Neural crest cell (in vitro differentiated cells): ENCODE data around the gene WDR5. TPM values are rescaled to one million over a fixed set of nuclear protein-coding genes. Genes with fewer than 3 reads are reported as not detected.

Source experiments
- DNase-seq: peaks from one replicate; pipeline ENCODE4 v3.0.0; 2021; ENCODE audit warnings: low read depth, mixed read lengths, low spot score
- H3K27ac Mint-ChIP-seq: one replicate; pipeline ENCODE4 v1.8.0; 2021; ENCODE audit warnings: mild to moderate bottlenecking, mixed read lengths; ENCODE audit not compliant: unreplicated experiment
- H3K27me3 Mint-ChIP-seq: 2 replicates; pipeline ENCODE4 v1.8.0; 2021; ENCODE audit warnings: low read depth, mild to moderate bottlenecking, mixed read lengths
- H3K36me3 Mint-ChIP-seq: 2 replicates; pipeline ENCODE4 v1.8.0; 2021; ENCODE audit warnings: low read depth, mild to moderate bottlenecking, mixed read lengths
- H3K4me1 Mint-ChIP-seq: 2 replicates; pipeline ENCODE4 v1.8.0; 2021; ENCODE audit warnings: mixed read lengths
- H3K4me3 Mint-ChIP-seq: one replicate; pipeline ENCODE4 v1.8.0; 2021; ENCODE audit warnings: mild to moderate bottlenecking, mixed read lengths
- H3K9me3 Mint-ChIP-seq: 2 replicates; pipeline ENCODE4 v1.8.0; 2021; ENCODE audit warnings: mixed read lengths
- total RNA-seq: library from RNA; stranded (reverse); gene quantifications from 2 replicates; pipeline ENCODE4 v1.2.1, GENCODE V29; 2021
- TF ChIP-seq, protein P1 (sequence below): fragments of 200-600 bp; sonication (generic); conservative IDR thresholded peaks from 2 replicates; pipeline ENCODE4 v1.5.0; 2021; ENCODE audit warnings: antibody characterized with exemption, mild to moderate bottlenecking

Gene WDR5
- total RNA-seq, 1 donor from 2014 or later: 67.2 TPM

DNA sequence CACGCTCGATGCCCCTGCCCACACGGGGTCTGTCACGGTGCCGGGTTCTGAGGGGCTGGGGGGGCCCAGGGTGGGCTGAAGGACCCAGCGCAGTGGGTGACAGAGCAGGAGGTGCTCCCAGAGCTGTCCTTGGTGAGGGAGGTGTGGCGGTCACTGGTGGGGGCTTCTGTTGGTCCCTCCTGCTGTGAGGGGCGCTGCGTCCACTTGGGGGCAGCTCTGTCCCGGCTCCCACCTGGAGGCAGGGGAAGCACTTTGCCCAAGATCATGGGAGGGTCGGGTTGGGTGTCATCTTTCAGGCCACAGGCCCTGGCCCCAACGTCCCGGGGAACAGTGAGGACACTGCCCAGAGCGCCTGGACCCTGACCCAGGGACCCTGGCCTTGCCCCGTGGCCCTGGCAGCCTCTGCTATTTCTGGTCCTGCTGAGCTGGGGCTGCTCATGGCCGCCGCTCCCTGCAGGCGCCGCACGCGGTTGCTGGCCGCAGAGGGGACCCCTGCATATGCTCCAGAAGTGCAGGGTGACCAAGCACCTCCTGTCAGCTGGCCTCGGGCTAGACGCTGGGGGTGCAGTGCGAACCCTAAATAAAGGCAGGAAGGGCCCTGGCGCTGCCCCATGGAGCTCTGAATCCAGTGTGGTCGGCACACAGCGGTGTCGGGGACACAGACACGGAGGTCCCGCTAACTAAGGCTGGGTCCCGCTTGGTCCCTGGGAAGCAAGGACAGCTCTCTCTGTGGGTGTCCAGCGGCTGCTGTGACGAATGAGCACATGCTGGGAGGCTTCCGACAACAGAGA is 40.1 kb downstream of the WDR5 start:
- TF ChIP-seq, protein P1, sequence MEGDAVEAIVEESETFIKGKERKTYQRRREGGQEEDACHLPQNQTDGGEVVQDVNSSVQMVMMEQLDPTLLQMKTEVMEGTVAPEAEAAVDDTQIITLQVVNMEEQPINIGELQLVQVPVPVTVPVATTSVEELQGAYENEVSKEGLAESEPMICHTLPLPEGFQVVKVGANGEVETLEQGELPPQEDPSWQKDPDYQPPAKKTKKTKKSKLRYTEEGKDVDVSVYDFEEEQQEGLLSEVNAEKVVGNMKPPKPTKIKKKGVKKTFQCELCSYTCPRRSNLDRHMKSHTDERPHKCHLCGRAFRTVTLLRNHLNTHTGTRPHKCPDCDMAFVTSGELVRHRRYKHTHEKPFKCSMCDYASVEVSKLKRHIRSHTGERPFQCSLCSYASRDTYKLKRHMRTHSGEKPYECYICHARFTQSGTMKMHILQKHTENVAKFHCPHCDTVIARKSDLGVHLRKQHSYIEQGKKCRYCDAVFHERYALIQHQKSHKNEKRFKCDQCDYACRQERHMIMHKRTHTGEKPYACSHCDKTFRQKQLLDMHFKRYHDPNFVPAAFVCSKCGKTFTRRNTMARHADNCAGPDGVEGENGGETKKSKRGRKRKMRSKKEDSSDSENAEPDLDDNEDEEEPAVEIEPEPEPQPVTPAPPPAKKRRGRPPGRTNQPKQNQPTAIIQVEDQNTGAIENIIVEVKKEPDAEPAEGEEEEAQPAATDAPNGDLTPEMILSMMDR: peak; percentile 13
- Mint-ChIP-seq H3K4me1 (peaks cover 4% of the 10 kb centered on the region), H3K4me3 (no peak overlapping the region), H3K27me3 (no peaks in the 10 kb centered on the region), H3K27ac (no peak overlapping the region), H3K36me3 (no peaks in the 10 kb centered on the region), H3K9me3 (no peaks in the 10 kb centered on the region)
- no peak for DNase-seq

DNA sequence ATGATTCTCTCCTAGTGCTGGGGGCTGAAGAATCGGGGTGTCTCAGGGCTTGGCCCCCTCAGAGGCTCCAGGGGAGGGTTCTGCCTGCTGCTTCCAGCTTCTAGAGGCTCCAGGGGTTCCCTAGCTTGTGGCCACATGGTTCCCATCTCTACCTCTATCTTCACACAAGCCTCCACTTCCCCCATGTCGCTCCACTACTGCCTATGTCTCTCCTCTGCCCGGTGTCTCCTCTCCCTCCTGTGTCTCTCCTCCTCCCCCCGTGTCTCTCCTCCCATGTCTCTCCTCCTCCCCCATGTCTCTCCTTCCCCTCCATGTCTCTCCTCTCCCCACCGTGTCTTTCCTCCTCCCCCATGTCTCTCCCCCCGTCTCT is 40.7 kb downstream of the WDR5 start:
- TF ChIP-seq, protein P1: no peak
- Mint-ChIP-seq H3K4me1 (peaks cover 4% of the 10 kb centered on the region), H3K27ac (no peak overlapping the region), H3K36me3 (no peaks in the 10 kb centered on the region), H3K27me3 (no peaks in the 10 kb centered on the region), H3K9me3 (no peaks in the 10 kb centered on the region), H3K4me3 (no peak overlapping the region)
- no peak for DNase-seq

DNA sequence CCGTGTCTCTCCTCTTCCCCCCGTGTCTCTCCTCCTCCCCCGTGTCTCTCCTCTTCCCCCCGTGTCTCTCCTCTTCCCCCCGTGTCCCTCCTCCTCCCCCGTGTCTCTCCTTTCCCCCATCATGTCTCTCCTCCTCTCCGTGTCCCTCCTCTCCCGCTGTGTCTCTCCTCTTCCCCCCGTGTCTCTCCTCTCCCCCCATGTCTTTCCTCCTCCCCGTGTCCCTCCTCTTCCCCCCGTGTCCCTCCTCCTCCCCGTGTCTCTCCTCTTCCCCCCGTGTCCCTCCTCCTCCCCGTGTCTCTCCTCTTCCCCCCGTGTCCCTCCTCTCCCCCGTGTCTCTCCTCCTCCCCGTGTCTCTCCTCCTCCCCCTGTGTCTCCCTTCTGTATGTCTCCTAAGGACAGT is 41.3 kb downstream of the WDR5 start:
- H3K27ac Mint-ChIP-seq: no peak overlapping the region
- H3K4me1 Mint-ChIP-seq: peaks cover 4% of the 10 kb centered on the region

DNA sequence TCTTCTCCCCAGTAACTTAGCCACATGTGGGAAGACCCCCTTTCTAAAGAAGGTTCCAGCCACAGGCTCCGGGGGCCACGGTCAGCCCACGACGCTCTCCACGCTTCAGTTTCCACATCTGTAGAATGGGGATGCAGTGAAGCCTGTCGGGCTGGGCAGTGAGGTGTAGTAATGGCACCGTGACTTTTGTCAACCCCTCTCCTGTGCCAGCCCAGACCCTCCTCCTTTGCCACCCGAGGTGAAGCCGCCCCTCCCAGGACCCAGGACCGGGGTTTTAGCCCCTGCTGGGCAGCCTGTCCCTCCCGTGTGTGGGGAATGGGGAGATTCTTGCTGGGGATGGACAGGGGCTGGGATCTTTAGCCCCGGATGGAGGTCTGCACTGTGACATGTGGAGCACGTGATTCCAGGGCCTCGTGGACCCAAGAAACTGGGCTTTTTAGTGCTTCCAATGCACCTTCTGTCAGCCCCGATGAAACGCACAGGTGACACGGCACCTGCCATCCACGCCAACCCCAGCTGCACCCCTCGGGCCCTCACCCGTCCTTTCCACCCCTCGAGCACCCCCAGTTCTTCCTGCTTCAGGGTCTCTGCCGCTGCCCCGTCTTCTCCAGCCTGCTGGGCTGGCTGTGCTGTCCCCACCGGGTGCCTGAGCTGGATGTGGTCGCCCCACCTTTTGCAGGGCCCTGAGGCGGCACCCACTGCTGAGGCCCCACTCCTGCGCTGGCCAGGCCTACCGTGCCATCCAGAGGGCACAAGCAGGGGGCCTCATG is 41.9 kb downstream of the WDR5 start:
- Mint-ChIP-seq H3K36me3 (peaks cover 4% of the 10 kb centered on the region), H3K9me3 (peaks cover 6% of the 10 kb centered on the region), H3K27me3 (no peaks in the 10 kb centered on the region), H3K27ac (no peak overlapping the region), H3K4me1 (peaks cover 10% of the 10 kb centered on the region), H3K4me3 (no peak overlapping the region)
- TF ChIP-seq, protein P1: no peak
- no peak for DNase-seq

More for the DNA sequence above, 41.3 kb downstream of the WDR5 start:
- no peak overlapping the region for H3K4me3 Mint-ChIP-seq
- H3K9me3 Mint-ChIP-seq: no peaks in the 10 kb centered on the region
- no peaks in the 10 kb centered on the region for H3K27me3 Mint-ChIP-seq
- H3K36me3 Mint-ChIP-seq: no peaks in the 10 kb centered on the region
- TF ChIP-seq, protein P1: no peak
- DNase-seq: no peak

DNA sequence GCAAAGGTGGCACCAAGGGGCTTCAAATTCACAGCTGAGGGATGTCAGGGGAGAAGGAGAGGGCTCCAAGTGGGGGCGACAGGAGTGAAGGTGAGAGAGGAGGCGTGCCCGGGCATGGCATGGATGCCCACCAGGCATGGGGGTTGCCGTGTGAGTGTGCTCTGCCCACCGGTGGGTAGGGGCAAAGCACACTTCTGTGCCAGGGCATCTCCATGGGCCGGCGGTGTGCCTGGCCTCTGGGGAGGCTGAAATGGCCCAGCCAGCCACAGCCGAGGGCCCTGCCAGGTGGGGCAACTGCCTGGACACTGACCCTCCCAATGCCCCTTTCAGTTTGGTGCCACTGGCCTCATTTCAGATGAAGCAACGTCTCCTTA is 42.5 kb downstream of the WDR5 start:
- TF ChIP-seq, protein P1: no peak
- no peak for DNase-seq
- Mint-ChIP-seq H3K27me3 (no peaks in the 10 kb centered on the region), H3K27ac (no peak overlapping the region), H3K4me3 (no peak overlapping the region), H3K9me3 (peaks cover 7% of the 10 kb centered on the region), H3K36me3 (peaks cover 4% of the 10 kb centered on the region), H3K4me1 (peaks cover 11% of the 10 kb centered on the region)
